PC-9 (cell line): ENCODE results near the gene TGFB3. TPM values are rescaled to one million over a fixed set of nuclear protein-coding genes. Genes with fewer than 3 reads are reported as not detected.

Experiments used
- BruUV-seq: library from RNA; stranded (reverse); fragments of 400-500 nt; replicated peaks from 2 replicates; lab custom pipeline; 2021; lab: Mats Ljungman, UMichigan
- CTCF ChIA-PET: fragments of 300-600 bp; sonication (Branson Sonifier 250); formaldehyde crosslinking; loops from one replicate; lab custom pipeline; 2022; ENCODE audit warnings: antibody characterized with exemption; lab: Charles Lee
- POLR2A ChIA-PET: fragments of 300-600 bp; sonication (Branson Sonifier 250); formaldehyde crosslinking; loops from one replicate; lab custom pipeline; 2022; ENCODE audit warnings: antibody characterized with exemption; ENCODE audit not compliant: unreplicated experiment; lab: Charles Lee
- DNase-seq, 2 experiments: peaks; one replicate each; pipeline versions ENCODE4 v3.0.0 to v3.0.0-alpha.2; 2015 to 2022; ENCODE audit warnings: mixed read lengths in 1 of 2
- H2AFZ ChIP-seq: fragments of 200-600 bp; sonication (generic); 2 replicates; pipeline ENCODE4 v1.8.1; 2017; ENCODE audit warnings: antibody characterized with exemption
- H3F3A ChIP-seq: fragments of 200-600 bp; sonication (generic); 2 replicates; pipeline ENCODE4 v1.8.1; 2017; ENCODE audit warnings: antibody characterized with exemption, mild to moderate bottlenecking, low read depth; ENCODE audit not compliant: insufficient read depth
- H3K27ac ChIP-seq: fragments of 200-600 bp; sonication (generic); 2 replicates; pipeline ENCODE4 v1.6.1; 2016; ENCODE audit warnings: mixed run types
- H3K27me3 ChIP-seq: fragments of 200-600 bp; sonication (generic); 2 replicates; pipeline ENCODE4 v1.6.1; 2016; ENCODE audit warnings: low read depth, mixed run types; ENCODE audit not compliant: insufficient read depth
- H3K36me3 ChIP-seq: fragments of 200-600 bp; sonication (generic); 2 replicates; pipeline ENCODE4 v1.6.1; 2016; ENCODE audit warnings: low read depth, mixed run types
- H3K4me1 ChIP-seq: fragments of 200-600 bp; sonication (generic); replicated peaks from 2 replicates; pipeline ENCODE4 v1.6.1; 2016; ENCODE audit warnings: mixed run types; ENCODE audit not compliant: insufficient read depth
- H3K4me2 ChIP-seq: fragments of 200-600 bp; sonication (generic); 2 replicates; pipeline ENCODE4 v1.6.1; 2017; ENCODE audit warnings: mixed run types
- H3K4me3 ChIP-seq: fragments of 200-600 bp; sonication (generic); 2 replicates; pipeline ENCODE4 v1.6.1; 2016; ENCODE audit warnings: mixed run types
- H3K79me2 ChIP-seq: fragments of 200-600 bp; sonication (generic); 2 replicates; pipeline ENCODE4 v1.6.1; 2017; ENCODE audit warnings: low read depth, mixed run types
- H3K9me2 ChIP-seq: fragments of 200-600 bp; sonication (generic); 2 replicates; pipeline ENCODE4 v1.8.1; 2017; ENCODE audit warnings: mild to moderate bottlenecking; ENCODE audit not compliant: insufficient read depth
- H3K9me3 ChIP-seq: fragments of 200-600 bp; sonication (generic); 2 replicates; pipeline ENCODE4 v1.8.1; 2016; ENCODE audit warnings: low read depth; ENCODE audit not compliant: insufficient read depth
- H4K20me1 ChIP-seq: fragments of 200-600 bp; sonication (generic); 2 replicates; pipeline ENCODE4 v1.8.1; 2017; ENCODE audit not compliant: insufficient read depth
- EZH2 ChIP-seq: fragments of 200-600 bp; sonication (generic); IDR thresholded peaks from 2 replicates; pipeline ENCODE4 v1.8.0; 2017; ENCODE audit warnings: antibody characterized with exemption, low read depth
- intact Hi-C: fragments of 100-400 bp; cut with micrococcal nuclease; formaldehyde crosslinking; loops from one replicate; pipeline ENCODE4 v1.10.0; 2022; ENCODE audit not compliant: unreplicated experiment
- total RNA-seq: library from RNA; stranded (reverse); gene quantifications from 2 replicates; pipeline ENCODE4 v1.2.3, GENCODE V29; 2021
- TF ChIP-seq, protein P1 (sequence below): fragments of 200-600 bp; sonication (generic); conservative IDR thresholded peaks from 2 replicates; pipeline ENCODE4 v1.6.1; 2017; ENCODE audit warnings: mixed run types, antibody characterized with exemption, mild to moderate bottlenecking, moderate library complexity

TGFB3 gene
- total RNA-seq, 1 experiment from 2014 or later: 2.8 TPM

DNA sequence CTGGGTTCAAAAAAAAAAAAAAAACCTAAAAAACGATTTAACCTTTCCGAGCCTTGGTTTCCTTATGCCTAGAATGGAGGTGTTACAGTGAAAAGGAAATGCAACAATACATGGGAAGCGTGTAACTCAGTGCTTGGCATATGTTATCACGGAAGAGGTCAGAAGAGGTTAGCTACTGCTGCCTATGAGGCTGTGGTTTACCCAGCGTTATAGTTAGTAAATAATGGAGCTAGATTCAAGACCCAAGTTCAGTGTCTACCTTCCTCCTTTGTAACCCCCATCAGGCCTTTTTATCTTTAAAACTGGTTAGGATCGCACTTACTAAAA is 4.6 kb upstream of the TGFB3 start:
- no TSS peak for BruUV-seq
- H3K27me3 ChIP-seq: no peaks in the 10 kb centered on the region
- H4K20me1 ChIP-seq: no peaks in the 10 kb centered on the region
- H3K79me2 ChIP-seq: peaks cover 17% of the 10 kb centered on the region
- H3K4me2 ChIP-seq: peak overlapping the region; percentile 85
- H3K4me3 ChIP-seq: peak overlapping the region; percentile 77
- H3F3A ChIP-seq: no peaks in the 10 kb centered on the region; the same call in 1 of the 2 replicates
- H3K4me1 ChIP-seq: peaks cover 22% of the 10 kb centered on the region
- intact Hi-C loops: loop anchor here (5.0 kb wide), 2 partner anchors 401 to 661 kb away; no protein-coding TSS in a partner anchor
- ChIA-PET CTCF (interaction anchor here (0.6 to 0.7 kb wide), 6 partner anchors 54 to 791 kb away, joined by 3 to 9 read pairs (median 4); no protein-coding TSS in a partner anchor), POLR2A (interaction anchor here (0.7 kb wide), 1 partner anchor 58 kb away, joined by 4 read pairs; no protein-coding TSS in a partner anchor)
- H3K9me2 ChIP-seq: no peaks in the 10 kb centered on the region
- H2AFZ ChIP-seq: peak overlapping the region; percentile 90
- no peak for DNase-seq
- TF ChIP-seq, protein P1, sequence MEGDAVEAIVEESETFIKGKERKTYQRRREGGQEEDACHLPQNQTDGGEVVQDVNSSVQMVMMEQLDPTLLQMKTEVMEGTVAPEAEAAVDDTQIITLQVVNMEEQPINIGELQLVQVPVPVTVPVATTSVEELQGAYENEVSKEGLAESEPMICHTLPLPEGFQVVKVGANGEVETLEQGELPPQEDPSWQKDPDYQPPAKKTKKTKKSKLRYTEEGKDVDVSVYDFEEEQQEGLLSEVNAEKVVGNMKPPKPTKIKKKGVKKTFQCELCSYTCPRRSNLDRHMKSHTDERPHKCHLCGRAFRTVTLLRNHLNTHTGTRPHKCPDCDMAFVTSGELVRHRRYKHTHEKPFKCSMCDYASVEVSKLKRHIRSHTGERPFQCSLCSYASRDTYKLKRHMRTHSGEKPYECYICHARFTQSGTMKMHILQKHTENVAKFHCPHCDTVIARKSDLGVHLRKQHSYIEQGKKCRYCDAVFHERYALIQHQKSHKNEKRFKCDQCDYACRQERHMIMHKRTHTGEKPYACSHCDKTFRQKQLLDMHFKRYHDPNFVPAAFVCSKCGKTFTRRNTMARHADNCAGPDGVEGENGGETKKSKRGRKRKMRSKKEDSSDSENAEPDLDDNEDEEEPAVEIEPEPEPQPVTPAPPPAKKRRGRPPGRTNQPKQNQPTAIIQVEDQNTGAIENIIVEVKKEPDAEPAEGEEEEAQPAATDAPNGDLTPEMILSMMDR: no peak
- no peak for TF ChIP-seq EZH2
- H3K36me3 ChIP-seq: peaks cover 7% of the 10 kb centered on the region; the same call in 1 of the 2 replicates
- H3K27ac ChIP-seq: no peak overlapping the region
- H3K9me3 ChIP-seq: no peaks in the 10 kb centered on the region

GRCh38 chr14:75985618-75986438 is 4.0 kb upstream of the TGFB3 start, which contains the start of gene IFT43:
Gene IFT43, plus strand, starts transcription at chr14:75985763. Its CDS starts 24 bp downstream, at chr14:75985787.
- intact Hi-C loops: loop anchor here (2.0 to 5.0 kb wide), 3 partner anchors 401 to 859 kb away; partner anchors contain the start of gene NEK9
- H3K4me1 ChIP-seq: peaks cover 28% of the 10 kb centered on the region

DNA sequence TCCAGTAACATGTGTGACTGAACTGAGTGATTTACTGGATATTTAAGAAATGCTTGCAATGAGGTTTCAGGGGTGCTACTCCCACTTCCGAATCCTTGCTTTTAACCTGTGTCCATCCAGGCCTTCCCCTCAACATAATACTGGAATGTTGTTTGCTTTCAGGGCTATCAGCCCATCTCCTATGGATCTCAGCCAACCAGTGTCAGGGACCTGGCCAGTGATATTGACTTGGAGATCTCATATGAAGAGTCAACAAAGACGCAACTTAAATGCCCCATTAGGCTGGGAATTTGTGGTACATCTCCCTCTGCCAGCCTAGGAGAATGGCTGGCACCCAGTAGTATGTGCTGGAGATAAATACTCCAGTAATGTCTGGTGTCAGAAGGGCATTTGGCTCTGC is 2.9 kb upstream of the TGFB3 start:
- Histone ChIP-seq H3K4me2 (peak overlapping the region; percentile 85), H4K20me1 (no peaks in the 10 kb centered on the region), H3F3A (no peaks in the 10 kb centered on the region; the same call in 1 of the 2 replicates), H3K9me2 (no peaks in the 10 kb centered on the region), H3K36me3 (peaks cover 5% of the 10 kb centered on the region; the same call in 1 of the 2 replicates), H3K4me1 (peaks cover 28% of the 10 kb centered on the region), H2AFZ (peak overlapping the region; percentile 90; the same call in 1 of the 2 replicates), H3K27me3 (no peaks in the 10 kb centered on the region), H3K79me2 (peaks cover 17% of the 10 kb centered on the region), H3K9me3 (no peaks in the 10 kb centered on the region), H3K4me3 (no peak overlapping the region; the same call in 1 of the 2 replicates), H3K27ac (no peak overlapping the region)
- intact Hi-C loops: loop anchor here (2.0 to 5.0 kb wide), 4 partner anchors 322 to 858 kb away; partner anchors contain the start of genes ERG28, NEK9 and TTLL5
- TF ChIP-seq, protein P1: no peak
- TF ChIP-seq EZH2: no peak
- no peak for DNase-seq
- ChIA-PET CTCF (interaction anchor here (0.5 to 1.1 kb wide), 2 partner anchors 10 to 412 kb away, joined by 4 to 5 read pairs; no protein-coding TSS in a partner anchor), POLR2A (no interaction called here)
- BruUV-seq: no TSS peak

More at GRCh38 chr14:75985618-75986438, 4.0 kb upstream of the TGFB3 start, which contains the start of gene IFT43:
- H3K27me3 ChIP-seq: no peaks in the 10 kb centered on the region
- peaks cover 17% of the 10 kb centered on the region for H3K79me2 ChIP-seq
- peak; percentile 81 to 93 for DNase-seq
- no peaks in the 10 kb centered on the region for H3K9me3 ChIP-seq
- POLR2A ChIA-PET: interaction anchor here (0.6 to 0.8 kb wide), 7 partner anchors 10 to 858 kb away, joined by 3 to 7 read pairs (median 4); no protein-coding TSS in a partner anchor
- H3K27ac ChIP-seq: no peak within 1 kb of the TSS
- no peaks in the 10 kb centered on the region for H4K20me1 ChIP-seq
- TF ChIP-seq, protein P1: no peak
- no peak for TF ChIP-seq EZH2
- no peaks in the 10 kb centered on the region; the same call in 1 of the 2 replicates for H3F3A ChIP-seq
- H2AFZ ChIP-seq: peak within 1 kb of the TSS; percentile 90
- TSS peak; percentile 68 for BruUV-seq
- CTCF ChIA-PET: interaction anchor here (0.6 to 1.1 kb wide), 12 partner anchors 26 to 791 kb away, joined by 3 to 9 read pairs (median 4); partner anchors contain the start of gene FLVCR2
- H3K9me2 ChIP-seq: no peaks in the 10 kb centered on the region
- peak within 1 kb of the TSS; percentile 77 for H3K4me3 ChIP-seq
- H3K36me3 ChIP-seq: peaks cover 7% of the 10 kb centered on the region; the same call in 1 of the 2 replicates
- peak within 1 kb of the TSS; percentile 85 for H3K4me2 ChIP-seq
